Right hindlimb (tissue), 1 donor: ENCODE measurements around the gene PMPCB.
"Not testable (repeated sequence)": the region's sequence is repeated elsewhere in the genome, so short reads cannot be mapped to it uniquely, and the experiment has no call there.

Experiments
- DNase-seq: peaks from one replicate; pipeline ENCODE4 v3.0.0-alpha.2; 2018

PMPCB gene

GRCh38 chr7:103296901-103297836, at the start of gene PMPCB:
PMPCB (plus strand) TSS chr7:103297435; CDS start chr7:103297460, 25 bp downstream.
- DNase-seq: peak; percentile 96

- not testable (repeated sequence) for DNase-seq
Measured at GRCh38 chr7:103253699-103254506, 43.3 kb upstream of the PMPCB start.

GRCh38 chr7:103264054-103264453, 33.2 kb upstream of the PMPCB start:
- not testable (repeated sequence) for DNase-seq

GRCh38 chr7:103266229-103266628, 31.0 kb upstream of the PMPCB start:
- not testable (repeated sequence) for DNase-seq

- not testable (repeated sequence) for DNase-seq
Measured at GRCh38 chr7:103273374-103273773, 23.9 kb upstream of the PMPCB start.

GRCh38 chr7:103274867-103275266, 22.4 kb upstream of the PMPCB start:
- DNase-seq: not testable (repeated sequence)

- DNase-seq: not testable (repeated sequence)
Measured at GRCh38 chr7:103278195-103278594, 19.0 kb upstream of the PMPCB start.

GRCh38 chr7:103279636-103279962, 17.6 kb upstream of the PMPCB start:
- not testable (repeated sequence) for DNase-seq

- DNase-seq: peak; percentile 84
Measured at GRCh38 chr7:103279963-103280802, 17.1 kb upstream of the PMPCB start.

- peak; percentile 41 for DNase-seq
Measured at GRCh38 chr7:103280803-103281155, 16.5 kb upstream of the PMPCB start.

GRCh38 chr7:103282802-103283427, 14.3 kb upstream of the PMPCB start:
- DNase-seq: not testable (repeated sequence)

GRCh38 chr7:103292122-103292521, 5.1 kb upstream of the PMPCB start:
- DNase-seq: no peak

GRCh38 chr7:103293526-103293925, 3.7 kb upstream of the PMPCB start:
- DNase-seq: no peak

- no peak for DNase-seq
Measured at GRCh38 chr7:103297837-103298179, 573 bp downstream of the PMPCB start.

GRCh38 chr7:103299660-103300059, 2.4 kb downstream of the PMPCB start:
- DNase-seq: no peak

- DNase-seq: no peak
Measured at GRCh38 chr7:103301441-103301840, 4.2 kb downstream of the PMPCB start.

- no peak for DNase-seq
Measured at GRCh38 chr7:103307503-103308231, 10.4 kb downstream of the PMPCB start.

GRCh38 chr7:103314852-103315251, 17.6 kb downstream of the PMPCB start:
- DNase-seq: no peak

- DNase-seq: no peak
Measured at GRCh38 chr7:103316380-103316941, 19.2 kb downstream of the PMPCB start.

- no peak for DNase-seq
Measured at GRCh38 chr7:103317009-103317408, 19.8 kb downstream of the PMPCB start.

- DNase-seq: no peak
Measured at GRCh38 chr7:103325744-103326143, 28.5 kb downstream of the PMPCB start.
